Right lobe of liver (tissue), 4 donors: ENCODE measurements around the gene ERCC8.

Experiments
- CTCF ChIP-seq, 4 donors: fragments of 200-600 bp in 3 of 4; fragments of 450-650 bp in 1 of 4; IDR thresholded peaks; one replicate each; pipeline versions ENCODE4 v1.5.1 to v1.8.0; 2016 to 2022; ENCODE audit warnings: antibody characterized with exemption in 4 of 4, mild to moderate bottlenecking in 2 of 4
- POLR2A ChIP-seq: fragments of 450-650 bp; IDR thresholded peaks from one replicate; pipeline ENCODE4 v1.6.1; 2017; ENCODE audit warnings: antibody characterized with exemption, mild to moderate bottlenecking
- donor health status: DM: no; HTN: no; CAD: no.
- donor health status: DM: no; HTN: no; CAD: no.
- donor health status: DM: no; HTN: yes; CAD: no.

- TF ChIP-seq POLR2A (no peak), CTCF (IDR thresholded peaks at IDR 0.05) (no peak)
These were observed 56.4 kb downstream of the ERCC8 start for GRCh38 chr5:60888359-60889061.
